Measurements from ENCODE around the gene CCDC138.

DNA sequence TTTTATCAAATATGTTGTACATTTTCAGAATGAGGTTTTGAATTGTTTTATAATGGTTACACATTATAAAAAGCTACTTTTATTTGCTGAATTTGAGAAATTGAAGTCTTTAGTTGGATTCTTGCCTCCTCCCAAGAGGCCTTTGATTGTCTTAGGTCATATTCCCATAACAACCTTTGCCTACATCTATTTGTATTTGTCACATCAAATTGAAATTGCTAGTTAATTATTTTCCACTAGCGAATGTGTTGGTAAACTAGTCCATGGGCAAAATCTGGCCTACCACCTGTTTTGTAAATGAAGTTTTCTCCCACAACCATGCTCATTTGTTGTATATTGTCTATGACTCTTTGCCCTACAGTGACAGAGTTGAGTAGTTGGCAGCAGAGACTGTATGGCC is 60.4 kb downstream of the CCDC138 start:
- TF ChIP-seq, protein P1, sequence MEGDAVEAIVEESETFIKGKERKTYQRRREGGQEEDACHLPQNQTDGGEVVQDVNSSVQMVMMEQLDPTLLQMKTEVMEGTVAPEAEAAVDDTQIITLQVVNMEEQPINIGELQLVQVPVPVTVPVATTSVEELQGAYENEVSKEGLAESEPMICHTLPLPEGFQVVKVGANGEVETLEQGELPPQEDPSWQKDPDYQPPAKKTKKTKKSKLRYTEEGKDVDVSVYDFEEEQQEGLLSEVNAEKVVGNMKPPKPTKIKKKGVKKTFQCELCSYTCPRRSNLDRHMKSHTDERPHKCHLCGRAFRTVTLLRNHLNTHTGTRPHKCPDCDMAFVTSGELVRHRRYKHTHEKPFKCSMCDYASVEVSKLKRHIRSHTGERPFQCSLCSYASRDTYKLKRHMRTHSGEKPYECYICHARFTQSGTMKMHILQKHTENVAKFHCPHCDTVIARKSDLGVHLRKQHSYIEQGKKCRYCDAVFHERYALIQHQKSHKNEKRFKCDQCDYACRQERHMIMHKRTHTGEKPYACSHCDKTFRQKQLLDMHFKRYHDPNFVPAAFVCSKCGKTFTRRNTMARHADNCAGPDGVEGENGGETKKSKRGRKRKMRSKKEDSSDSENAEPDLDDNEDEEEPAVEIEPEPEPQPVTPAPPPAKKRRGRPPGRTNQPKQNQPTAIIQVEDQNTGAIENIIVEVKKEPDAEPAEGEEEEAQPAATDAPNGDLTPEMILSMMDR (IDR thresholded peaks at IDR 0.05): no peak
- no peak for TF ChIP-seq POLR2A (IDR thresholded peaks at IDR 0.05)

Measured in heart left ventricle (tissue), 13 donors.